SK-N-SH treated with all-trans-retinoic acid at 6 μM for 48 hours (cell line): ENCODE measurements around the gene FXYD6.

Source experiments
- ATAC-seq: fragments of 200-7000 bp; cut with Tn5 transposase; 3 replicates; pipeline ENCODE4 v1.9.1; 2020; ENCODE audit warnings: mild to moderate bottlenecking, moderate library complexity
- BACH2 ChIP-seq: fragments of 250-450 bp; sonication (Bioruptor Pico); IDR thresholded peaks from 2 replicates; pipeline ENCODE4 v1.9.0; 2021; ENCODE audit warnings: mild to moderate bottlenecking, borderline replicate concordance
- CSDC2 ChIP-seq: fragments of 250-450 bp; sonication (Bioruptor Pico); IDR thresholded peaks from 2 replicates; pipeline ENCODE4 v1.5.0; 2020; ENCODE audit warnings: mild to moderate bottlenecking, moderate library complexity
- ISL1 ChIP-seq: fragments of 250-450 bp; sonication (Bioruptor Pico); IDR thresholded peaks from 2 replicates; pipeline ENCODE4 v2.1.2; 2022; ENCODE audit warnings: mild to moderate bottlenecking, moderate library complexity
- OSR1 ChIP-seq: fragments of 250-450 bp; sonication (Bioruptor Pico); IDR thresholded peaks from 2 replicates; pipeline ENCODE4 v1.8.0; 2022; ENCODE audit warnings: moderate library complexity, mild to moderate bottlenecking, inconsistent platforms
- PPARA ChIP-seq: fragments of 250-450 bp; sonication (Bioruptor Pico); IDR thresholded peaks from 2 replicates; pipeline ENCODE4 v1.5.0; 2020; ENCODE audit warnings: mild to moderate bottlenecking, borderline replicate concordance
- RARB ChIP-seq: fragments of 250-450 bp; sonication (Bioruptor Pico); IDR thresholded peaks from 2 replicates; pipeline ENCODE4 v1.8.0; 2021; ENCODE audit warnings: mild to moderate bottlenecking, moderate library complexity
- SNAI2 ChIP-seq: fragments of 250-450 bp; sonication (Bioruptor Pico); IDR thresholded peaks from 2 replicates; pipeline ENCODE4 v1.5.0; 2020; ENCODE audit warnings: mild to moderate bottlenecking, moderate library complexity
- TCF4 ChIP-seq: fragments of 250-450 bp; sonication (Bioruptor Pico); IDR thresholded peaks from 2 replicates; pipeline ENCODE4 v1.8.0; 2021; ENCODE audit warnings: mild to moderate bottlenecking, moderate library complexity, borderline replicate concordance
- ZFP3 ChIP-seq: fragments of 250-450 bp; sonication (Bioruptor Pico); IDR thresholded peaks from 2 replicates; pipeline ENCODE4 v1.5.0; 2020; ENCODE audit warnings: mild to moderate bottlenecking, moderate library complexity
- ZFP30 ChIP-seq: fragments of 450-650 bp; formaldehyde crosslinking; IDR thresholded peaks from 2 replicates; pipeline ENCODE4 v1.5.0; 2022; ENCODE audit warnings: mild to moderate bottlenecking, moderate library complexity
- ZNF565 ChIP-seq: fragments of 450-650 bp; formaldehyde crosslinking; conservative IDR thresholded peaks from 2 replicates; pipeline ENCODE4 v1.5.0; 2020; ENCODE audit warnings: low read depth, mild to moderate bottlenecking, moderate library complexity
- ZNF70 ChIP-seq: fragments of 450-650 bp; formaldehyde crosslinking; IDR thresholded peaks from 2 replicates; pipeline ENCODE4 v1.5.0; 2020; ENCODE audit warnings: mild to moderate bottlenecking, moderate library complexity
- ZNF8 ChIP-seq: fragments of 450-650 bp; formaldehyde crosslinking; IDR thresholded peaks from 2 replicates; pipeline ENCODE4 v1.5.0; 2020; ENCODE audit warnings: mild to moderate bottlenecking, moderate library complexity
- TF ChIP-seq, protein P1 (sequence below): fragments of 250-450 bp; sonication (Bioruptor Pico); IDR thresholded peaks from 2 replicates; pipeline ENCODE4 v1.8.0; 2021; ENCODE audit warnings: low read depth, mild to moderate bottlenecking, moderate library complexity, borderline replicate concordance
- TF ChIP-seq, protein P2 (sequence below): fragments of 250-450 bp; sonication (Bioruptor Pico); IDR thresholded peaks from 2 replicates; pipeline ENCODE4 v1.5.1; 2021; ENCODE audit warnings: mild to moderate bottlenecking, moderate library complexity
- TF ChIP-seq, protein P3 (sequence below): fragments of 250-450 bp; sonication (Bioruptor Pico); IDR thresholded peaks from 2 replicates; pipeline ENCODE4 v1.8.0; 2020; ENCODE audit warnings: mild to moderate bottlenecking, moderate library complexity, borderline replicate concordance
- TF ChIP-seq, protein P4 (sequence below): fragments of 250-450 bp; sonication (Bioruptor Pico); IDR thresholded peaks from 2 replicates; pipeline ENCODE4 v1.5.1; 2020; ENCODE audit warnings: low read depth, mild to moderate bottlenecking, moderate library complexity
- TF ChIP-seq, protein P5 (sequence below): fragments of 250-450 bp; sonication (Bioruptor Pico); IDR thresholded peaks from 2 replicates; pipeline ENCODE4 v1.5.0; 2020; ENCODE audit warnings: mild to moderate bottlenecking, moderate library complexity

Gene FXYD6

DNA sequence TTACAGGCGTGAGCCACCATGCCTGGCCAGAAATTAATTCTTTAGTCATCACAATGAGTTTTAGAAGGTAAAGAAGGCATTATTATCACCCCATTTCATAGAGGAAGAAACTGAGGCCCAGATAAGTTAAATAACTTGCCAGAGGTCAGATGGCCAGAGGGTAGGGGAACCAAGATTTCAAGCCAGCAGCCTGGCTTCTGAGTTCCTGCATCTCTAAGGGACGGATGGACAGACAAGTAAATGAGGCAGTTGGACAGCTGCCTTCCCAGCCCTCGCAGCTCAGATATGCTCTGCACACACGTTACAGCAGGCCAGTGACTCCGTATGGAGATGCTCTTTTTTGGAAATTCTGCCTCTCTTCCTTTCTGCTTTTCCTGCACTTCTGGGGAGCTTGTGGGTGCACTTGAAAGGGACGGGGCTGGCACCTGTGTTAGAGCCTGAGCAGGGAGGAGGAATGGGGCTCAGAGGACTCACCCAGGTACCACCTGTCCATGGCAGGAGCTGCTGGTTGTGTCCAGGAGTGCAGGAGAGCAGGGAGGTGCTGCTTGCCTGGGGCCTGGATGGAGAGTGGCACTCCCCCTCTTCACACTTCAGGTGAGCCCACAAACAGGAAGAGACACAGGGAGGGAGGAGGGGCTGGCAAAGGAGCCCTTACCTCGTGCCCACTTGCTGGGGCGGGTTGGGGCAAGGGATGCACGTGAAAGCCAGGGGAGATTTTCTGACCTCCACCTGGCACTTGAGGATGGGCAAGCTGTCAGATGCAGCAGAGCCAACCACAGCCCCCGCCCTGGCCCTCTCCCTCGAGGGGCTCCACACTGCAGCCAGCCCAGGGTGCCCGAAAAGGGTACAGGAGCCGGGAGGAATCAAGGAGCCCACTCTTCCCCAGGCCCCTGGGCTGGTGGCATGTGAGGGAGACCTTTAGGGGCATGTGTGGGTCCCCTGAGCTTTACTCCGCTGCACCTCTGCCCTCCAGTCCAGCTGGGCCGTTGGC lies 48.6 kb downstream of the FXYD6 start (continued):
- TF ChIP-seq, protein P1, sequence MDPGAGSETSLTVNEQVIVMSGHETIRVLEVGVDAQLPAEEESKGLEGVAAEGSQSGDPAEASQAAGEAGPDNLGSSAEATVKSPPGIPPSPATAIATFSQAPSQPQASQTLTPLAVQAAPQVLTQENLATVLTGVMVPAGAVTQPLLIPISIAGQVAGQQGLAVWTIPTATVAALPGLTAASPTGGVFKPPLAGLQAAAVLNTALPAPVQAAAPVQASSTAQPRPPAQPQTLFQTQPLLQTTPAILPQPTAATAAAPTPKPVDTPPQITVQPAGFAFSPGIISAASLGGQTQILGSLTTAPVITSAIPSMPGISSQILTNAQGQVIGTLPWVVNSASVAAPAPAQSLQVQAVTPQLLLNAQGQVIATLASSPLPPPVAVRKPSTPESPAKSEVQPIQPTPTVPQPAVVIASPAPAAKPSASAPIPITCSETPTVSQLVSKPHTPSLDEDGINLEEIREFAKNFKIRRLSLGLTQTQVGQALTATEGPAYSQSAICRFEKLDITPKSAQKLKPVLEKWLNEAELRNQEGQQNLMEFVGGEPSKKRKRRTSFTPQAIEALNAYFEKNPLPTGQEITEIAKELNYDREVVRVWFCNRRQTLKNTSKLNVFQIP (CRISPR knock-in tag) = no peak
- TF ChIP-seq, protein P2, sequence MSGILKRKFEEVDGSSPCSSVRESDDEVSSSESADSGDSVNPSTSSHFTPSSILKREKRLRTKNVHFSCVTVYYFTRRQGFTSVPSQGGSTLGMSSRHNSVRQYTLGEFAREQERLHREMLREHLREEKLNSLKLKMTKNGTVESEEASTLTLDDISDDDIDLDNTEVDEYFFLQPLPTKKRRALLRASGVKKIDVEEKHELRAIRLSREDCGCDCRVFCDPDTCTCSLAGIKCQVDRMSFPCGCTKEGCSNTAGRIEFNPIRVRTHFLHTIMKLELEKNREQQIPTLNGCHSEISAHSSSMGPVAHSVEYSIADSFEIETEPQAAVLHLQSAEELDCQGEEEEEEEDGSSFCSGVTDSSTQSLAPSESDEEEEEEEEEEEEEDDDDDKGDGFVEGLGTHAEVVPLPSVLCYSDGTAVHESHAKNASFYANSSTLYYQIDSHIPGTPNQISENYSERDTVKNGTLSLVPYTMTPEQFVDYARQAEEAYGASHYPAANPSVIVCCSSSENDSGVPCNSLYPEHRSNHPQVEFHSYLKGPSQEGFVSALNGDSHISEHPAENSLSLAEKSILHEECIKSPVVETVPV (CRISPR knock-in tag) = no peak
- TF ChIP-seq ZNF565 (CRISPR knock-in tag) (no peak), CSDC2 (no peak), ZFP30 (CRISPR knock-in tag) (no peak)

DNA sequence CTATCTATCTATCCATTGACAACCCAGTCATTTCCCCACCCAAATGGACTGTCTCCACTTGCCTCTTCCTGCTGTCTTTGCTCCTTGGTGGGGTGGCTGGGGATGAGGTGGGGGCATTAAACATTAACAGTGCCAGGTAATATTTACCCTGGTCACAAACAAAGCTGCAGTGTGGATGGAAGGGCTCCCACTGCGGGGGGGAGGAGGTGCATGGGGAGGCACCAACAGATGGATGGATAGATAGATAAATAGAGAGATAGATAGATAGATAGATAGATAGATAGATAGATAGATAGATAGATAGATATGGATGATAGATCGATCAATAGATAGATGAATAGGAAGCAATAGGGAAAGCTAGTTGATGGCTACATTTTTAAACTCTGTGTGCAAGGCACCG lies 49.6 kb downstream of the FXYD6 start:
- ATAC-seq = no peak

DNA sequence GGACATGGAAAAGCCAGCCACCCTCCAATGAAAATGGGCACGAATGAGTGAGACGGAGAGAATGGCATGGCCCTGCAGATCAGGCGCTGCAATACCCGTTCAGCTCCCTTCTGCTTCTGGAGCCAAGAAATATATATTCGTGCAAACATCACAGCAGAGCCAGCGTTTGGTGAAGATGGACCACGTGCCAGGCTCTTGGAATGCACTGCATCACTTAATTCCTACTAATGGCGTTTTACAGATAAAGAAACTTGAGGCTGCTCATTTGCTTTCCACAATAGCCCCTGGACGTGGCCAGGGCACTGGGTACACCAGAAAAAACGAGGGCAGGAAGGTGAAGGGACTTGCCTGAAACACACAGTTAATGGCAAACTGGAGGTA lies 50.3 kb downstream of the FXYD6 start:
- no peak for TF ChIP-seq CSDC2
- TF ChIP-seq, protein P1 (CRISPR knock-in tag) = no peak
- TF ChIP-seq, protein P3, sequence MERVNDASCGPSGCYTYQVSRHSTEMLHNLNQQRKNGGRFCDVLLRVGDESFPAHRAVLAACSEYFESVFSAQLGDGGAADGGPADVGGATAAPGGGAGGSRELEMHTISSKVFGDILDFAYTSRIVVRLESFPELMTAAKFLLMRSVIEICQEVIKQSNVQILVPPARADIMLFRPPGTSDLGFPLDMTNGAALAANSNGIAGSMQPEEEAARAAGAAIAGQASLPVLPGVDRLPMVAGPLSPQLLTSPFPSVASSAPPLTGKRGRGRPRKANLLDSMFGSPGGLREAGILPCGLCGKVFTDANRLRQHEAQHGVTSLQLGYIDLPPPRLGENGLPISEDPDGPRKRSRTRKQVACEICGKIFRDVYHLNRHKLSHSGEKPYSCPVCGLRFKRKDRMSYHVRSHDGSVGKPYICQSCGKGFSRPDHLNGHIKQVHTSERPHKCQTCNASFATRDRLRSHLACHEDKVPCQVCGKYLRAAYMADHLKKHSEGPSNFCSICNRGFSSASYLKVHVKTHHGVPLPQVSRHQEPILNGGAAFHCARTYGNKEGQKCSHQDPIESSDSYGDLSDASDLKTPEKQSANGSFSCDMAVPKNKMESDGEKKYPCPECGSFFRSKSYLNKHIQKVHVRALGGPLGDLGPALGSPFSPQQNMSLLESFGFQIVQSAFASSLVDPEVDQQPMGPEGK = no peak
- ATAC-seq = no peak

More for the DNA sequence above, 49.6 kb downstream of the FXYD6 start:
- no peak for TF ChIP-seq OSR1 (CRISPR knock-in tag)
- TF ChIP-seq ZNF8 (CRISPR knock-in tag) = no peak
- TF ChIP-seq CSDC2 = no peak
- TF ChIP-seq, protein P4, sequence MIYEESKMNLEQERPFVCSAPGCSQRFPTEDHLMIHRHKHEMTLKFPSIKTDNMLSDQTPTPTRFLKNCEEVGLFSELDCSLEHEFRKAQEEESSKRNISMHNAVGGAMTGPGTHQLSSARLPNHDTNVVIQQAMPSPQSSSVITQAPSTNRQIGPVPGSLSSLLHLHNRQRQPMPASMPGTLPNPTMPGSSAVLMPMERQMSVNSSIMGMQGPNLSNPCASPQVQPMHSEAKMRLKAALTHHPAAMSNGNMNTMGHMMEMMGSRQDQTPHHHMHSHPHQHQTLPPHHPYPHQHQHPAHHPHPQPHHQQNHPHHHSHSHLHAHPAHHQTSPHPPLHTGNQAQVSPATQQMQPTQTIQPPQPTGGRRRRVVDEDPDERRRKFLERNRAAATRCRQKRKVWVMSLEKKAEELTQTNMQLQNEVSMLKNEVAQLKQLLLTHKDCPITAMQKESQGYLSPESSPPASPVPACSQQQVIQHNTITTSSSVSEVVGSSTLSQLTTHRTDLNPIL (CRISPR knock-in tag) = no peak
- TF ChIP-seq, protein P1 (CRISPR knock-in tag) = no peak
- no peak for TF ChIP-seq ZNF70

DNA sequence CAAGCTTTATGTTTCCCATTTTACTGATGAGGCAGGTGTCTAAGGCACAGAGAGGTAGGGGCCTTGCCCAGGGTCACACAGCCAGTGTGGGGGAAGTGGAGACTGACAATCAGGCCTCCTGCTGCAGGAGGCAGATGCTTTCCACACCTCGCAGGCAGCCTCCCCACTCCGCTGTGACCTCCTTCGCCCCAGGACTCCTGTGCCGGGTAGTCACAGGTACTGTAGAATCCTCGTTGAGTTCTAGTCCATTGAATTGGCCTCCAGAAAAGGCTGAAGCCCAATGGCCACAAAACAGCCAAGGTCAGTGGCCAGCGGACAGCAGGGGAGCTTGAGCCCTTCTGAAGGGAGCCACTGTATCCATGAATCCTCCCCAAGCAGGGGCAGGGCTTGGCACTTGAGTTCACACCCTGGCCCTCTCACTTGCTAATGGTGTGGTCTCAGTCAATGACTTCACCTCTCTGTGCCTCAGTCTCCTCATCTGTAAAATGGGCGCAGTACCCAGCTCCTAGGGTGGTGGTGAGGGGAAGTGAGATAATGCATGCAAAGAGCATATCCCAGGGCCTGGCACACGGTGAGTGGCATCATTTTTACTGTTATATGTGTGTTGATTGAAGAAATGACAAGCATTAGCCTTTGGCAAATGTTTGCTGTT lies 50.8 kb downstream of the FXYD6 start:
- ATAC-seq = no peak
- TF ChIP-seq ZNF70 = no peak
- TF ChIP-seq, protein P2 (CRISPR knock-in tag) = no peak
- no peak for TF ChIP-seq PPARA (CRISPR knock-in tag)
- TF ChIP-seq BACH2 = no peak
- TF ChIP-seq, protein P5, sequence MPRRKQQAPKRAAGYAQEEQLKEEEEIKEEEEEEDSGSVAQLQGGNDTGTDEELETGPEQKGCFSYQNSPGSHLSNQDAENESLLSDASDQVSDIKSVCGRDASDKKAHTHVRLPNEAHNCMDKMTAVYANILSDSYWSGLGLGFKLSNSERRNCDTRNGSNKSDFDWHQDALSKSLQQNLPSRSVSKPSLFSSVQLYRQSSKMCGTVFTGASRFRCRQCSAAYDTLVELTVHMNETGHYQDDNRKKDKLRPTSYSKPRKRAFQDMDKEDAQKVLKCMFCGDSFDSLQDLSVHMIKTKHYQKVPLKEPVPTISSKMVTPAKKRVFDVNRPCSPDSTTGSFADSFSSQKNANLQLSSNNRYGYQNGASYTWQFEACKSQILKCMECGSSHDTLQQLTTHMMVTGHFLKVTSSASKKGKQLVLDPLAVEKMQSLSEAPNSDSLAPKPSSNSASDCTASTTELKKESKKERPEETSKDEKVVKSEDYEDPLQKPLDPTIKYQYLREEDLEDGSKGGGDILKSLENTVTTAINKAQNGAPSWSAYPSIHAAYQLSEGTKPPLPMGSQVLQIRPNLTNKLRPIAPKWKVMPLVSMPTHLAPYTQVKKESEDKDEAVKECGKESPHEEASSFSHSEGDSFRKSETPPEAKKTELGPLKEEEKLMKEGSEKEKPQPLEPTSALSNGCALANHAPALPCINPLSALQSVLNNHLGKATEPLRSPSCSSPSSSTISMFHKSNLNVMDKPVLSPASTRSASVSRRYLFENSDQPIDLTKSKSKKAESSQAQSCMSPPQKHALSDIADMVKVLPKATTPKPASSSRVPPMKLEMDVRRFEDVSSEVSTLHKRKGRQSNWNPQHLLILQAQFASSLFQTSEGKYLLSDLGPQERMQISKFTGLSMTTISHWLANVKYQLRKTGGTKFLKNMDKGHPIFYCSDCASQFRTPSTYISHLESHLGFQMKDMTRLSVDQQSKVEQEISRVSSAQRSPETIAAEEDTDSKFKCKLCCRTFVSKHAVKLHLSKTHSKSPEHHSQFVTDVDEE (CRISPR knock-in tag) = no peak
- TF ChIP-seq SNAI2 (CRISPR knock-in tag) = no peak
- TF ChIP-seq RARB = no peak
- TF ChIP-seq ISL1 (CRISPR knock-in tag) = no peak
- no peak for TF ChIP-seq TCF4 (CRISPR knock-in tag)
- no peak for TF ChIP-seq ZFP3
